NT2/D1 (cell line): ENCODE data around the gene ELP5.

ENCODE experiments used
- DNase-seq: peaks from one replicate; pipeline ENCODE4 v3.0.0-alpha.2; 2011; ENCODE audit warnings: low read depth, low spot score
- H3K27me3 ChIP-seq: 2 replicates; pipeline ENCODE4 v1.6.0; 2011; ENCODE audit warnings: mild to moderate bottlenecking; ENCODE audit not compliant: insufficient read length, insufficient read depth
- H3K36me3 ChIP-seq: 2 replicates; pipeline ENCODE4 v1.6.1; 2011; ENCODE audit warnings: mild to moderate bottlenecking, low read length, mixed read lengths; ENCODE audit not compliant: insufficient read depth, insufficient read length
- H3K4me1 ChIP-seq: 2 replicates; pipeline ENCODE4 v1.5.1; 2011; ENCODE audit not compliant: insufficient read depth, insufficient read length
- H3K4me3 ChIP-seq: 2 replicates; pipeline ENCODE4 v1.5.1; 2011; ENCODE audit warnings: low read depth; ENCODE audit not compliant: insufficient read length
- H3K9ac ChIP-seq: 2 replicates; pipeline ENCODE4 v1.6.0; 2011; ENCODE audit warnings: low read depth; ENCODE audit not compliant: insufficient read length
- H3K9me3 ChIP-seq: 2 replicates; pipeline ENCODE4 v1.5.1; 2011; ENCODE audit warnings: mild to moderate bottlenecking, low read length; ENCODE audit not compliant: insufficient read depth
- SUZ12 ChIP-seq: IDR thresholded peaks from 2 replicates; pipeline ENCODE4 v1.6.1; 2011; ENCODE audit not compliant: insufficient read length, insufficient read depth; ENCODE audit errors: extremely low read depth
- YY1 ChIP-seq: IDR thresholded peaks from 2 replicates; pipeline ENCODE4 v1.6.1; 2011; ENCODE audit not compliant: insufficient read length, insufficient read depth
- ZNF274 ChIP-seq: IDR thresholded peaks from 2 replicates; pipeline ENCODE4 v1.6.1; 2011; ENCODE audit warnings: mild to moderate bottlenecking, low read depth, low read length

Gene ELP5

GRCh38 chr17:7233701-7234082, 18.3 kb upstream of the ELP5 start:
- Histone ChIP-seq H3K4me3 (peak overlapping the region; percentile 71), H3K9ac (peak overlapping the region; percentile 79), H3K36me3 (peaks cover 55% of the 10 kb centered on the region), H3K9me3 (no peaks in the 10 kb centered on the region), H3K27me3 (no peaks in the 10 kb centered on the region), H3K4me1 (peaks cover 10% of the 10 kb centered on the region)
- TF ChIP-seq YY1 (no peak), ZNF274 (no peak), SUZ12 (no peak)
- DNase-seq = no peak

GRCh38 chr17:7234083-7234951, 17.7 kb upstream of the ELP5 start, which contains the start of gene DVL2:
DVL2 (minus strand) TSS chr17:7234517; CDS start chr17:7234262, 255 bp downstream.
- Histone ChIP-seq H3K4me1 (peaks cover 10% of the 10 kb centered on the region), H3K4me3 (peak within 1 kb of the TSS; percentile 71), H3K9ac (peak within 1 kb of the TSS; percentile 79), H3K36me3 (peaks cover 49% of the 10 kb centered on the region), H3K9me3 (no peaks in the 10 kb centered on the region), H3K27me3 (no peaks in the 10 kb centered on the region)
- no peak for TF ChIP-seq ZNF274
- TF ChIP-seq YY1 = no peak
- no peak for TF ChIP-seq SUZ12
- peak; percentile 80 for DNase-seq

- H3K9me3 ChIP-seq = no peaks in the 10 kb centered on the region
- peak overlapping the region; percentile 13 for H3K9ac ChIP-seq
- no peak for DNase-seq
- no peaks in the 10 kb centered on the region for H3K27me3 ChIP-seq
- TF ChIP-seq YY1 (no peak), ZNF274 (no peak), SUZ12 (no peak)
- H3K4me1 ChIP-seq = peaks cover 12% of the 10 kb centered on the region
- H3K36me3 ChIP-seq = peaks cover 42% of the 10 kb centered on the region
- no peak overlapping the region for H3K4me3 ChIP-seq
These were observed 16.0 kb upstream of the ELP5 start for GRCh38 chr17:7235693-7236665.

DNA sequence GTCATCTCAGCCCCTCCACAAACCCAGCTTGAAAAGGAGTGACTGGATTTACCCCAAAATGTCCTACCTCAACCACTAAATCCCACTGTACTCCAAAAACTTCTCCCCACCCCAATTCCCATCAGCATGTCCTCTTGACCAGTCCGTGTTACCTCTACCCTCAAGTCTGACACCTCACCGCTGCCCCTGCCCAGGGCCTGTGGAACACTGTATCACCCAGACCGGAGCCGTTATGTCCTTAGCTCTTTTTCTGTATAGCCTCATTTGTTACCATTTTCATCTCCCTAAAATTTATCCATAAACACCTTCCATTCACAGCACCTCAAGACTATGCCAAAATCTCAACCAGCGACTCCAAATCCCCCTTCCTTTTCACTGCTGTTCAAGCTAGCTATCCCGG, 15.2 kb upstream of the ELP5 start:
- Histone ChIP-seq H3K4me3 (no peak overlapping the region), H3K36me3 (peaks cover 43% of the 10 kb centered on the region), H3K9ac (no peak overlapping the region), H3K27me3 (no peaks in the 10 kb centered on the region), H3K9me3 (no peaks in the 10 kb centered on the region), H3K4me1 (peaks cover 12% of the 10 kb centered on the region)
- DNase-seq = no peak
- TF ChIP-seq YY1 (no peak), ZNF274 (no peak), SUZ12 (no peak)

DNA sequence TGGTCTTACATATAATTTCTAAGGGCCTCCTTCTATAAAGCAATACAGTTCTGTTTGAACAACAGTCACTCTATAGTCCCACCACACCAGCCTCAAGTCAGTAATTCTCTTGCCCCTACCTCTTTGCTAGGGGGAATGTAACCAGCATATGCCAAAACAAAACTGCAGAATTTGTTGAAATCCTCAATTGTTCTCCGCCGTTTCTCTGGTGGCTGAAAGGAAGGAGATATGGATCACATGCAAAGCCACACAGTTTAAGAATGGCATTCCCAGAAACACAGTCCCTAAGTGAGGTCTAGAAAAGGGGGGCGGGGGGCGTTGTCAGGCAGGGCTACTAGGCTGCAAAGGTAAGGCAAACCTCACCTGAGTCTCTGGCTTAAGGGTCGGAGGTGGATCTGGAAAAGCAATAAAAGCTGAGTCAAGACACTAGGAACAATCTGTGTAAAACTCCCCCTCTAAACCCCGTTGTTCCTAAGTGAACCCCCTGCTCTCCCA, 14.7 kb upstream of the ELP5 start:
- no peak for DNase-seq
- Histone ChIP-seq H3K36me3 (peaks cover 42% of the 10 kb centered on the region), H3K4me1 (peaks cover 10% of the 10 kb centered on the region), H3K9ac (peak overlapping the region; percentile 80), H3K4me3 (peak overlapping the region; percentile 86), H3K27me3 (no peaks in the 10 kb centered on the region), H3K9me3 (no peaks in the 10 kb centered on the region)
- no peak for TF ChIP-seq SUZ12
- no peak for TF ChIP-seq ZNF274
- no peak for TF ChIP-seq YY1

- Histone ChIP-seq H3K4me1 (peaks cover 9% of the 10 kb centered on the region), H3K4me3 (peak overlapping the region; percentile 86), H3K9ac (peak overlapping the region; percentile 86), H3K9me3 (no peaks in the 10 kb centered on the region), H3K36me3 (peaks cover 42% of the 10 kb centered on the region), H3K27me3 (no peaks in the 10 kb centered on the region)
- TF ChIP-seq YY1 (no peak), ZNF274 (no peak), SUZ12 (no peak)
- no peak for DNase-seq
These were observed 14.1 kb upstream of the ELP5 start for GRCh38 chr17:7237761-7238419.
